MM.1S (cell line): ENCODE measurements around the gene WDPCP.
"Not testable (repeated sequence)": the region's sequence is repeated elsewhere in the genome, so short reads cannot be mapped to it uniquely, and the experiment has no call there.

Source experiments
- CTCF ChIP-seq: fragments of 300-600 bp; sonication (generic); IDR thresholded peaks from 2 replicates; pipeline ENCODE4 v1.5.1; 2016; ENCODE audit warnings: antibody characterized with exemption, low read length, mixed read lengths
- EZH2 ChIP-seq: fragments of 300-600 bp; sonication (generic); optimal IDR thresholded peaks from 2 replicates; pipeline ENCODE3; 2017; ENCODE audit warnings: low read depth, mild to moderate bottlenecking, antibody characterized with exemption, low read length, mixed read lengths

- not testable (repeated sequence) for TF ChIP-seq CTCF, EZH2
These were observed 230.6 kb downstream of the WDPCP start for GRCh38 chr2:63357722-63358121.
